Fibroblast of skin of back (primary cell): ENCODE data around the gene ELMO3.

ENCODE experiments used
- DNase-seq: peaks from one replicate; pipeline ENCODE4 v3.0.0-alpha.2; 2013

Gene ELMO3

GRCh38 chr16:67163999-67164558 lies 34.9 kb upstream of the ELMO3 start:
- no peak for DNase-seq

GRCh38 chr16:67164599-67165061 lies 34.3 kb upstream of the ELMO3 start, which contains the start of gene HSF4:
TSS of gene HSF4 (plus strand) at chr16:67164745. CDS start at chr16:67164812, 67 bp downstream.
- no peak for DNase-seq

- no peak for DNase-seq
Observed at GRCh38 chr16:67165121-67166078, 33.5 kb upstream of the ELMO3 start.

GRCh38 chr16:67166110-67166547 lies 32.8 kb upstream of the ELMO3 start:
- no peak for DNase-seq

- no peak for DNase-seq
Observed at GRCh38 chr16:67166598-67167168, 32.2 kb upstream of the ELMO3 start.

GRCh38 chr16:67167588-67167987 lies 31.3 kb upstream of the ELMO3 start:
- no peak for DNase-seq

- no peak for DNase-seq
Observed at GRCh38 chr16:67169011-67169451, 29.9 kb upstream of the ELMO3 start.

GRCh38 chr16:67169642-67170167 lies 29.2 kb upstream of the ELMO3 start:
- DNase-seq = no peak

- DNase-seq = peak; percentile 86
Observed at GRCh38 chr16:67170168-67170948, 28.6 kb upstream of the ELMO3 start, which contains the start of gene NOL3. TSS of gene NOL3 (plus strand) at chr16:67170538.

- DNase-seq = no peak
Observed at GRCh38 chr16:67170949-67171649, 27.8 kb upstream of the ELMO3 start.

GRCh38 chr16:67173323-67173722 lies 25.6 kb upstream of the ELMO3 start:
- DNase-seq = no peak

GRCh38 chr16:67173808-67174705 lies 24.9 kb upstream of the ELMO3 start:
- DNase-seq = peak; percentile 84

GRCh38 chr16:67174706-67175231 lies 24.2 kb upstream of the ELMO3 start:
- DNase-seq = no peak

GRCh38 chr16:67176662-67177061 lies 22.3 kb upstream of the ELMO3 start:
- no peak for DNase-seq

GRCh38 chr16:67177743-67178699 lies 20.9 kb upstream of the ELMO3 start:
- peak; percentile 42 for DNase-seq

GRCh38 chr16:67179421-67180080 lies 19.4 kb upstream of the ELMO3 start:
- DNase-seq = no peak

GRCh38 chr16:67180166-67180565 lies 18.8 kb upstream of the ELMO3 start:
- DNase-seq = no peak

GRCh38 chr16:67181346-67181745 lies 17.6 kb upstream of the ELMO3 start:
- peak; percentile 70 for DNase-seq
